ENCODE measurements around the gene HIPK4. TPM values are rescaled to one million over a fixed set of nuclear protein-coding genes. Genes with fewer than 3 reads are reported as not detected.
A peak's percentile ranks its signal among the peaks of the same experiment; 100 is the strongest.

Gene HIPK4
- total RNA-seq, 1 donor from 2014 or later: not detected

DNA sequence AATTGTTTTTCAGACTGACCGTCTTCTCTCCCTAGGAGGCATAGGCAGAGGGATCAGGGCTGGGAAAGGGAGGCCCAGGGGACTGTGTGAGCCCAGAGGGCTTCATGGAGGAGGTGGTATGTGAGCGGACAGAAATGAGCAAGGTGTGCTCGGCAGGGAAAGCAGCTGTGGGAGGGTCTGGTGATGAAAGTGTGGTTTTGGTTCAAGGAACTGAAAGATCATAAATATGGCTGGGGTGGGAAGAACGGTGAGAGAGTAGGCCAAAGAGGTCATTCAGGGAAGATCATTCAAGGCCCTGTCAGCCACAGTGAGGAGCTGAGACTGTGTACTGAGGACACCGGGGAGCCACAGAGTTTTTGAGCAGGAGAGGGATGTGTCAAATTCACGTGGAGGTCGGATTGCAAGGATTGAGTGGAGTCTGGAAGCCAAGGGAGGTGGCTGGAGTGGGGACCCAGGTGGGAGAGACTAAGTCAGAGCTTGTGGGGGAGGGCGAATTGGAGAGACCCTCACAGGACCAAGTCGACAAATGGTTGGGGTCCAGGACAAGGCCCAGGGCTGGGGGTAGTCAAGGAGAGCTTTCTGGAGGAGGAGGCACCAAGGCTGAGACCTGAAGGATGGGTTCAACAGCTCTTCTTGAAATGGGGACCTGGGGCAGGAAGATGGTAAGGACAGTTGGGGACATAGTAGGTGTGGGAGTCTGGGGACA, 33.9 kb downstream of the HIPK4 start:
- peaks cover 25% of the 10 kb centered on the region for H4K20me1 ChIP-seq (ENCODE audit: insufficient read depth, low read length)
- no peak overlapping the region for H3K4me2 ChIP-seq (ENCODE audit: low read length)
- Mint-ChIP-seq H3K36me3 (ENCODE audit: low read depth, unreplicated experiment) (peaks cover 6% of the 10 kb centered on the region), H3K4me1 (ENCODE audit: low read depth, unreplicated experiment) (peaks cover 7% of the 10 kb centered on the region), H3K27me3 (ENCODE audit: low read depth, unreplicated experiment) (no peaks in the 10 kb centered on the region), H3K9me3 (ENCODE audit: unreplicated experiment) (no peaks in the 10 kb centered on the region), H3K4me3 (ENCODE audit: unreplicated experiment) (peak overlapping the region; percentile 27), H3K27ac (ENCODE audit: unreplicated experiment) (peak overlapping the region; percentile 62)
- H3K27me3 ChIP-seq (ENCODE audit: insufficient read depth, low read length): no peaks in the 10 kb centered on the region
- H3K79me2 ChIP-seq (ENCODE audit: insufficient read depth, low read length): peaks cover 10% of the 10 kb centered on the region
- H2AFZ ChIP-seq (ENCODE audit: low read depth, low read length): no peak overlapping the region
- no peak for TF ChIP-seq EZH2 (IDR thresholded peaks at IDR 0.05; ENCODE audit: insufficient read depth, low read length)
- TF ChIP-seq, protein P1, sequence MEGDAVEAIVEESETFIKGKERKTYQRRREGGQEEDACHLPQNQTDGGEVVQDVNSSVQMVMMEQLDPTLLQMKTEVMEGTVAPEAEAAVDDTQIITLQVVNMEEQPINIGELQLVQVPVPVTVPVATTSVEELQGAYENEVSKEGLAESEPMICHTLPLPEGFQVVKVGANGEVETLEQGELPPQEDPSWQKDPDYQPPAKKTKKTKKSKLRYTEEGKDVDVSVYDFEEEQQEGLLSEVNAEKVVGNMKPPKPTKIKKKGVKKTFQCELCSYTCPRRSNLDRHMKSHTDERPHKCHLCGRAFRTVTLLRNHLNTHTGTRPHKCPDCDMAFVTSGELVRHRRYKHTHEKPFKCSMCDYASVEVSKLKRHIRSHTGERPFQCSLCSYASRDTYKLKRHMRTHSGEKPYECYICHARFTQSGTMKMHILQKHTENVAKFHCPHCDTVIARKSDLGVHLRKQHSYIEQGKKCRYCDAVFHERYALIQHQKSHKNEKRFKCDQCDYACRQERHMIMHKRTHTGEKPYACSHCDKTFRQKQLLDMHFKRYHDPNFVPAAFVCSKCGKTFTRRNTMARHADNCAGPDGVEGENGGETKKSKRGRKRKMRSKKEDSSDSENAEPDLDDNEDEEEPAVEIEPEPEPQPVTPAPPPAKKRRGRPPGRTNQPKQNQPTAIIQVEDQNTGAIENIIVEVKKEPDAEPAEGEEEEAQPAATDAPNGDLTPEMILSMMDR (IDR thresholded peaks at IDR 0.05; ENCODE audit: insufficient read depth, low read depth, low read length): no peak
- H3K27ac ChIP-seq (ENCODE audit: low read depth, low read length): no peak overlapping the region
- H3K4me1 ChIP-seq (ENCODE audit: insufficient read depth, low read length): no peaks in the 10 kb centered on the region
- FAIRE-seq: no peak
- no peaks in the 10 kb centered on the region for H3K36me3 ChIP-seq (ENCODE audit: insufficient read depth, low read length)
- no peaks in the 10 kb centered on the region for H3K9me3 ChIP-seq (ENCODE audit: insufficient read depth, low read depth, low read length)
- no peak for DNase-seq (ENCODE audit: low read depth)
- no peak overlapping the region for H3K9ac ChIP-seq (ENCODE audit: low read length)
- H3K4me3 ChIP-seq (ENCODE audit: insufficient read depth, low read depth, low read length): no peak overlapping the region

DNA sequence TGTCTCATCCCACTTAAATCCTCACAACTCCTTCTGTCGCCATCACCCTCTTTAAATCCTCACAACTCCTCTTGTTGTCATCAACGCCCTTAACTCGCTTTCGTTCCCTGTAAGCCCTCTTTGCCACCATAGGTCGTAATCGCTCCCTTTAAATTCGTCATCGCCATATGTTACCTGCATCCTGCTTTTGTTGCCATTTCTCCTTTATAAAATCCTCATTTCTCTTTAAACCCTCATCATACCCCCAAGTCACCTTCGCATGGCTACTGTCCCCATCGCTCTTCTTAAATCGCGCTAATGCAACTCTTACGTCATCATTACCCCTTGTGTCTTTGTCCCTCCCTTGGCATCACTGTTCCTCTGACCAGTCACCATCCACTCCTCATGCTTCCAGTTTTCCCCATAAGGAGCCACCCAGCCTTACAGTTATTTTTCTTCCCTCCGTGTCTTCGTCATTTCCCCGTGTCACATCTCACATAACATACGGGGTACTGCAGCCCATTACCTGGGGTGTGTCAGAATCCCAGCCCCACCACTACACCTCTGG, 40.9 kb downstream of the HIPK4 start:
- Histone ChIP-seq H3K9me3 (ENCODE audit: insufficient read depth, low read depth, low read length) (no peaks in the 10 kb centered on the region), H3K9ac (ENCODE audit: low read length) (peak overlapping the region; percentile 90), H4K20me1 (ENCODE audit: insufficient read depth, low read length) (peaks cover 9% of the 10 kb centered on the region), H2AFZ (ENCODE audit: low read depth, low read length) (peak overlapping the region; percentile 78), H3K4me2 (ENCODE audit: low read length) (peak overlapping the region; percentile 96), H3K36me3 (ENCODE audit: insufficient read depth, low read length) (no peaks in the 10 kb centered on the region), H3K27me3 (ENCODE audit: insufficient read depth, low read length) (no peaks in the 10 kb centered on the region), H3K79me2 (ENCODE audit: insufficient read depth, low read length) (peaks cover 42% of the 10 kb centered on the region), H3K4me1 (ENCODE audit: insufficient read depth, low read length) (peaks cover 8% of the 10 kb centered on the region), H3K4me3 (ENCODE audit: insufficient read depth, low read depth, low read length) (peak overlapping the region; percentile 88), H3K27ac (ENCODE audit: low read depth, low read length) (peak overlapping the region; percentile 72)
- H3K27me3 Mint-ChIP-seq (ENCODE audit: low read depth, unreplicated experiment): no peaks in the 10 kb centered on the region
- peak overlapping the region; percentile 77 for H3K27ac Mint-ChIP-seq (ENCODE audit: unreplicated experiment)
- H3K4me3 Mint-ChIP-seq (ENCODE audit: unreplicated experiment): peak overlapping the region; percentile 95
- peaks cover 3% of the 10 kb centered on the region for H3K9me3 Mint-ChIP-seq (ENCODE audit: unreplicated experiment)
- no peak for FAIRE-seq
- DNase-seq (ENCODE audit: low read depth): peak; percentile 51
- H3K36me3 Mint-ChIP-seq (ENCODE audit: low read depth, unreplicated experiment): no peaks in the 10 kb centered on the region
- H3K4me1 Mint-ChIP-seq (ENCODE audit: low read depth, unreplicated experiment): peaks cover 5% of the 10 kb centered on the region
- no peak for TF ChIP-seq EZH2 (IDR thresholded peaks at IDR 0.05; ENCODE audit: insufficient read depth, low read length)
- TF ChIP-seq, protein P1 (IDR thresholded peaks at IDR 0.05; ENCODE audit: insufficient read depth, low read depth, low read length): no peak
